RCC 7860 (cell line): Measurements from ENCODE around the gene CMIP.

Experiments
- DNase-seq: peaks from one replicate; pipeline ENCODE4 v3.0.0-alpha.2; 2015; ENCODE audit warnings: low spot score
- FAIRE-seq: peaks from 2 replicates; lab custom pipeline; 2012; peaks lifted over from hg19 to GRCh38; lab: Jason Lieb, UNC

CMIP gene

GRCh38 chr16:81748476-81749198 is 304.0 kb downstream of the CMIP start:
- no peak for DNase-seq
- no peak for FAIRE-seq

DNA sequence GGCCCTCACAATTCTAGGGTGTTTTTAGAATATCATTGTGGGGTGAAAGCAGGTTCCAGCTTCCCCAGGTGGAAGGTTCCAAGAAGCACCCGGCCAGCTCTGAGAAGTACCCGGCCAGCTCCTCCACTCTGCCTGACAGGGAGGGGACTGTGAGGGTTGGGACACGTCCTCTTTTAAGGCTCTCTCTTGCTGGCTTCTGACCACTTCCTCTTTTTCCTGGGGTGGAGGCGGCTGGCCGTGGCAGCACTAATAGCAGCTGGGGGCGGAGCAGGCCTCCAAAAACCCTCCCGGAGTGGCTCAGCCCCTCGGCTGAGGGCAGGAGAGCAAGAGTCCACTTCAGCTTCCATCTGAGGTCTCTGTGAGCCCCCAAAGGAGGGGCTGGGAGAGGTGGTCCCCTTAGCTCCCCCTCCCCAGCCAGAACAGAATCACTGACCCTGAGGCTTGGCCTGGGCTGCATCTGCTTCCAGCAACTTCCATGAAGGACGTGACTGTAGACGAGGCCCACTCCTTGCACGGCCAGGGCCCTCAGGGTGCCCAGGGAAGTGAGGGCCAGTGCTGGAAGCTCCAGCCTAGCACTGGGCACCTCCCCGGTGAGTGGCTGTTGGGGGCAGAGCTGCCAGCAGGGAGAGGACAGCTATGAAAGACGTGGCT is 307.7 kb downstream of the CMIP start:
- FAIRE-seq (no peak), DNase-seq (no peak)

DNA sequence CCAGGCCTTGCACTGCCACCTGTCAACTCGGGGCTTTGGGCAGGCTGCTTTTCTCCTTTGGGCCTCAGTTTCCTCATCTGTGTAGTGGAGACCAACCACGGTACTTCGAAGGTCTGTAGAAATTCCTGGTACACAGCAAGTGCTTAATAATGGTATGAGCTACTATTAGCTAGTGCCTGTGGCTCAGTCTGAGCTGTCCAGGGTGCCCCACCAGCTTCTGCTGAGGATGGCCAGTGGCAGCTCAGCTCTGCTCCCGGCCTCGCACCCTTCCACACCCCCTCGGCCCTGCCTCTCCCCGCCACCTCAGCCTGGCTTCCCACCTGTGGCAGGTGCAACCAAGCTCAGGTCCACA is 308.2 kb downstream of the CMIP start:
- DNase-seq (no peak), FAIRE-seq (no peak)

GRCh38 chr16:81754858-81755257 is 310.2 kb downstream of the CMIP start:
- DNase-seq, result no peak
- no peak for FAIRE-seq

DNA sequence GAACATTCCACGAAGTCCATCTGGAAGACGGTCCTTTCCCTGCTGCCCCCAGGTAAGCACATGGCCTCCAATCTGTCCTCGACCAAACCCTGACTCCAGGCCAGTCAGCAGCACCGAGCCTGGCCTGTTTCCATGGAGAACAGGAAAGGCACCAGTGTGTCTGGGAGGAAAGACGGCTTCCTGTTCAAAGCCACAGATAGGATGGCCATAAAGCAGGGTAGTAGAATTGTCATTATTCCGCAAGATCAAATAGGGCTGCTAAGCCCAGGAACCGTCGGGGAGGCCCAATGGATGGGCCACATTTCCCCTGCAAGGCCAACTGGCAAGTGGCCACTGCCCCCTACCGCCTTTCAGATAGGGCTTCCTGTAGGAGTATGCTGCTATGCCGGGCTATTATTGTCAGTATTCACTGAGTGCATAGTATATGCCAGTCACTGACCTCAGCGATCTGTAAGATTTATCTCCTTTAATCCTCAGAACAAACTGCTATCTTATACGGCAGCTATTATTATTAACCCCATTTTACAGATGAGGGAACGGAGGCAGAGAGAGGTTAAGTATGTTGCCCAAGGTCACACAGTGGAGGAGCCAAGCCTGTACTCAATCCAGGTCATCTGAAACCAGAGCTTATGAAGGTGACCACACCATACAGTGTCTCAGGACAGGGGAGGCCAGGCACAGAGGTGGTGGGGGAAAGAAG is 311.5 kb downstream of the CMIP start:
- DNase-seq (no peak), FAIRE-seq (no peak)

GRCh38 chr16:81756615-81757356 is 312.2 kb downstream of the CMIP start:
- DNase-seq, result no peak

DNA sequence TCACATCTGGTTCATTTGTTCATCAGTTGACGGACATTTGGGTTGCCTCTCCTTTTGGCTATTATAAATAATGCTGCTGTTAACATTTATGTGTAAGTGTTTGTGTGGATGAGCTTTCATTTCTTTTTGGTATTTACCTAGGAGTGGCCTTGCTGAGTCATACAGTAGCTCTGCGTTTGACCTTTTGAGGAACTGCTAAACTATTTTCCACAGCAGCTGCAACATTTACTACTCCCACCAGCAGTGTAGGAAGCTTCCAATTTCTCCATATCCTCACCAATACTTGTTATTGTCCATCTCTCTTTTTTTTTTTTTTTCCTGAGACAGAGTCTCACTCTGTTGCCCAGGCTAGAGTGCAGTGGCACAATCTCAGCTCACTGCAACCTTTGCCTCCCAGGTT is 313.8 kb downstream of the CMIP start:
- DNase-seq (no peak), FAIRE-seq (no peak)

More at GRCh38 chr16:81756615-81757356, 312.2 kb downstream of the CMIP start:
- no peak for FAIRE-seq
